H9 (cell line): Measurements from ENCODE around the gene DERL2. TPM values are rescaled to one million over a fixed set of nuclear protein-coding genes. Genes with fewer than 3 reads are reported as not detected.

ENCODE experiments used
- DNase-seq: peaks from one replicate; pipeline ENCODE4 v3.0.0-alpha.2; 2017
- H2AFZ ChIP-seq: one replicate; pipeline ENCODE4 v1.6.1; 2013; ENCODE audit warnings: mild to moderate bottlenecking, low read length, control low read depth, moderate library complexity
- H2AK5ac ChIP-seq: 2 replicates; pipeline ENCODE4 v1.6.1; 2013; ENCODE audit warnings: low read length, control low read depth, mixed read lengths; ENCODE audit not compliant: insufficient read length
- H2BK120ac ChIP-seq: one replicate; pipeline ENCODE4 v1.6.1; 2013; ENCODE audit warnings: low read depth, mild to moderate bottlenecking, low read length, control low read depth, inconsistent platforms; ENCODE audit not compliant: poor library complexity, severe bottlenecking
- H2BK12ac ChIP-seq: 2 replicates; pipeline ENCODE4 v1.6.1; 2013; ENCODE audit warnings: low read length, control low read depth, mixed read lengths, low read depth; ENCODE audit not compliant: insufficient read length
- H2BK15ac ChIP-seq: 2 replicates; pipeline ENCODE4 v1.6.1; 2013; ENCODE audit warnings: low read depth, low read length, control low read depth
- H2BK20ac ChIP-seq: one replicate; pipeline ENCODE4 v1.6.1; 2013; ENCODE audit warnings: low read depth, mild to moderate bottlenecking, low read length, control low read depth, inconsistent platforms; ENCODE audit not compliant: poor library complexity, severe bottlenecking
- H2BK5ac ChIP-seq: 2 replicates; pipeline ENCODE4 v1.6.1; 2013; ENCODE audit warnings: low read length, control low read depth, mixed read lengths; ENCODE audit not compliant: insufficient read length
- H3K14ac ChIP-seq: 2 replicates; pipeline ENCODE4 v1.6.1; 2013; ENCODE audit warnings: low read length, control low read depth; ENCODE audit not compliant: insufficient read depth
- H3K18ac ChIP-seq: 2 replicates; pipeline ENCODE4 v1.6.1; 2013; ENCODE audit warnings: low read depth, mild to moderate bottlenecking, mixed read lengths, low read length, control low read depth; ENCODE audit not compliant: insufficient read length
- H3K23ac ChIP-seq: 2 replicates; pipeline ENCODE4 v1.6.1; 2013; ENCODE audit warnings: low read length, control low read depth, mixed read lengths, low read depth; ENCODE audit not compliant: insufficient read length
- H3K23me2 ChIP-seq: 2 replicates; pipeline ENCODE4 v1.6.1; 2013; ENCODE audit warnings: low read depth, mild to moderate bottlenecking, mixed read lengths, low read length, control low read depth; ENCODE audit not compliant: insufficient read length, poor library complexity, severe bottlenecking
- H3K27ac ChIP-seq: 2 replicates; pipeline ENCODE4 v1.5.1; 2013; ENCODE audit warnings: low read length, control low read depth, mixed read lengths, low read depth; ENCODE audit not compliant: insufficient read length
- H3K27me3 ChIP-seq: 2 replicates; pipeline ENCODE4 v1.6.1; 2013; ENCODE audit warnings: low read length, control low read depth, inconsistent platforms; ENCODE audit not compliant: insufficient read depth
- H3K4ac ChIP-seq: 2 replicates; pipeline ENCODE4 v1.6.1; 2013; ENCODE audit warnings: low read depth, mild to moderate bottlenecking, control low read depth, inconsistent platforms, low read length, moderate library complexity
- H3K4me1 ChIP-seq: 2 replicates; pipeline ENCODE4 v1.6.1; 2013; ENCODE audit warnings: low read length, control low read depth, inconsistent platforms; ENCODE audit not compliant: insufficient read depth
- H3K4me2 ChIP-seq: 2 replicates; pipeline ENCODE4 v1.6.1; 2013; ENCODE audit warnings: low read length, control low read depth, mixed read lengths; ENCODE audit not compliant: insufficient read length, insufficient read depth
- H3K56ac ChIP-seq: 2 replicates; pipeline ENCODE4 v1.6.1; 2013; ENCODE audit warnings: low read depth, mild to moderate bottlenecking, mixed read lengths, low read length, control low read depth; ENCODE audit not compliant: insufficient read length
- H3K79me1 ChIP-seq: 2 replicates; pipeline ENCODE4 v1.6.1; 2013; ENCODE audit warnings: low read depth, mild to moderate bottlenecking, moderate library complexity, low read length, control low read depth, inconsistent platforms; ENCODE audit not compliant: insufficient read depth, poor library complexity, severe bottlenecking
- H3K79me2 ChIP-seq: 2 replicates; pipeline ENCODE4 v1.6.1; 2013; ENCODE audit warnings: low read length, control low read depth, inconsistent platforms; ENCODE audit not compliant: insufficient read depth
- H3K9ac ChIP-seq: 2 replicates; pipeline ENCODE4 v1.6.1; 2013; ENCODE audit warnings: low read length, control low read depth, mixed read lengths; ENCODE audit not compliant: insufficient read length; ENCODE audit errors: extremely low read depth
- H3K9me3 ChIP-seq: one replicate; pipeline ENCODE4 v1.6.1; 2013; ENCODE audit warnings: low read depth, low read length, inconsistent platforms; ENCODE audit not compliant: control insufficient read depth
- H3T11ph ChIP-seq: one replicate; pipeline ENCODE4 v1.6.1; 2013; ENCODE audit warnings: mild to moderate bottlenecking, low read length, control low read depth, inconsistent platforms
- H4K20me1 ChIP-seq: one replicate; pipeline ENCODE4 v1.6.1; 2013; ENCODE audit not compliant: control insufficient read depth, insufficient read length, insufficient read depth
- H4K5ac ChIP-seq: 2 replicates; pipeline ENCODE4 v1.6.1; 2013; ENCODE audit warnings: low read depth, mild to moderate bottlenecking, mixed read lengths, low read length, control low read depth; ENCODE audit not compliant: insufficient read length
- H4K8ac ChIP-seq: replicated peaks from 2 replicates; pipeline ENCODE4 v1.6.1; 2013; ENCODE audit warnings: low read length, control low read depth, mixed read lengths, low read depth; ENCODE audit not compliant: insufficient read length
- H4K91ac ChIP-seq: 2 replicates; pipeline ENCODE4 v1.6.1; 2013; ENCODE audit warnings: low read depth, mild to moderate bottlenecking, moderate library complexity, mixed read lengths, low read length, control low read depth; ENCODE audit not compliant: insufficient read length
- H3K27ac Mint-ChIP-seq, 3 experiments: 2 replicates in 2 of 3; 3 replicates in 1 of 3; pipeline ENCODE4 v1.8.0; 2020 to 2021; ENCODE audit warnings: mixed read lengths in 3 of 3, mild to moderate bottlenecking in 1 of 3, moderate library complexity in 1 of 3
- H3K27me3 Mint-ChIP-seq: 2 replicates; pipeline ENCODE4 v1.8.0; 2021; ENCODE audit warnings: low read depth, mild to moderate bottlenecking, moderate library complexity, mixed read lengths
- H3K36me3 Mint-ChIP-seq, 3 experiments: 2 replicates in 2 of 3; 3 replicates in 1 of 3; pipeline ENCODE4 v1.8.0; 2020 to 2021; ENCODE audit warnings: low read depth in 3 of 3, mixed read lengths in 3 of 3; ENCODE audit not compliant: insufficient read depth in 1 of 3
- H3K4me1 Mint-ChIP-seq, 2 experiments: 2 replicates each; pipeline ENCODE4 v1.8.0; 2020; ENCODE audit warnings: mixed read lengths in 2 of 2
- H3K4me3 Mint-ChIP-seq, 2 experiments: 2 replicates in 1 of 2; 3 replicates in 1 of 2; pipeline ENCODE4 v1.8.0; 2020 to 2021; ENCODE audit warnings: mild to moderate bottlenecking in 2 of 2, mixed read lengths in 2 of 2, moderate library complexity in 1 of 2
- H3K9me3 Mint-ChIP-seq, 2 experiments: 2 replicates in 1 of 2; 3 replicates in 1 of 2; pipeline ENCODE4 v1.8.0; 2020; ENCODE audit warnings: mild to moderate bottlenecking in 2 of 2, mixed read lengths in 2 of 2, moderate library complexity in 1 of 2
- WGBS: extraction: QIAGEN DNeasy Blood & Tissue Kit; methylation state at CpG from one replicate; pipeline ENCODE4 v1.1.7; 2013; ENCODE audit warnings: missing lambda C conversion rate, low lambda C conversion rate, mixed read lengths; ENCODE audit not compliant: insufficient read length; ENCODE audit errors: extremely low coverage; 5-methylcytosine and 5-hydroxymethylcytosine counted together
- total RNA-seq: library from RNA; stranded (reverse); gene quantifications from 2 replicates; pipeline ENCODE4 v1.2.1, GENCODE V29; 2021
- TF ChIP-seq, protein P1 (sequence below): fragments of 200-600 bp; sonication (generic); conservative IDR thresholded peaks from 3 replicates; pipeline ENCODE4 v1.8.0; 2021; ENCODE audit warnings: antibody characterized with exemption, mild to moderate bottlenecking

DERL2 gene
- total RNA-seq, 1 experiment from 2014 or later, result 83.2 TPM

DNA sequence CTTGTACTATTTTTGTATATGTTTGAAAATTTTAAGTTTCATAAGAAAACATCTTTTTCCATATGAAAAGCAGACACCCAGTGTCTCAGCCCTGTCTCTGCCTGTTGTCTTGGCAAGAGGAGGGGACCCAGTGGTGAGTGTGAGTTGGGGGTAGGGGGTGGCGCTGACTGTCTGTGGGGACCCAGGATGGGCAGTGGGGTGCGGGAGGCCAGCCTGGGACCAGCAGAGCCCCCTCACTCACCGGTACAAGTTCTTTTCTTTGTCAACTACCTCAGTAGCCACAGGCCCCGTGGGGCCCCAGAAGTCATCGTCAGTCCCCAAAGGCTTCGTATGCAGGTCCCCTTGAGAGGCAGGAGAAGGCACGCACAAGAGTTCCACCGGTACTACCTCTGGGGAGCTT lies 46.6 kb upstream of the DERL2 start:
- Histone ChIP-seq H2BK5ac (no peak overlapping the region), H3K4me1 (no peaks in the 10 kb centered on the region), H3K14ac (no peak overlapping the region), H3K18ac (no peak overlapping the region), H3K79me2 (no peaks in the 10 kb centered on the region), H3K56ac (no peak overlapping the region), H4K8ac (no peak overlapping the region), H2BK12ac (no peak overlapping the region), H4K5ac (no peak overlapping the region), H2BK120ac (no peak overlapping the region), H4K91ac (no peak overlapping the region), H3K4ac (no peak overlapping the region), H3K23ac (no peak overlapping the region), H3K9me3 (no peaks in the 10 kb centered on the region), H3K27me3 (no peaks in the 10 kb centered on the region), H2BK15ac (no peak overlapping the region), H3K4me2 (no peak overlapping the region), H3K27ac (no peak overlapping the region), H3K9ac (no peak overlapping the region), H4K20me1 (no peaks in the 10 kb centered on the region), H2AFZ (no peak overlapping the region), H3T11ph (no peak overlapping the region), H2AK5ac (no peak overlapping the region), H3K79me1 (no peaks in the 10 kb centered on the region), H3K23me2 (no peaks in the 10 kb centered on the region), H2BK20ac (no peak overlapping the region)
- Mint-ChIP-seq H3K4me3 (no peak overlapping the region), H3K4me1 (no peaks in the 10 kb centered on the region), H3K27ac (peak overlapping the region in 1 of 3 experiments; percentile 53; a peak in 1 of 7 replicates), H3K9me3 (no peaks in the 10 kb centered on the region), H3K36me3 (no peaks in the 10 kb centered on the region), H3K27me3 (peaks cover 5% of the 10 kb centered on the region)
- DNase-seq, result no peak
- no CpG with 5 or more reads among the region's 8 CpGs for WGBS
- TF ChIP-seq, protein P1, sequence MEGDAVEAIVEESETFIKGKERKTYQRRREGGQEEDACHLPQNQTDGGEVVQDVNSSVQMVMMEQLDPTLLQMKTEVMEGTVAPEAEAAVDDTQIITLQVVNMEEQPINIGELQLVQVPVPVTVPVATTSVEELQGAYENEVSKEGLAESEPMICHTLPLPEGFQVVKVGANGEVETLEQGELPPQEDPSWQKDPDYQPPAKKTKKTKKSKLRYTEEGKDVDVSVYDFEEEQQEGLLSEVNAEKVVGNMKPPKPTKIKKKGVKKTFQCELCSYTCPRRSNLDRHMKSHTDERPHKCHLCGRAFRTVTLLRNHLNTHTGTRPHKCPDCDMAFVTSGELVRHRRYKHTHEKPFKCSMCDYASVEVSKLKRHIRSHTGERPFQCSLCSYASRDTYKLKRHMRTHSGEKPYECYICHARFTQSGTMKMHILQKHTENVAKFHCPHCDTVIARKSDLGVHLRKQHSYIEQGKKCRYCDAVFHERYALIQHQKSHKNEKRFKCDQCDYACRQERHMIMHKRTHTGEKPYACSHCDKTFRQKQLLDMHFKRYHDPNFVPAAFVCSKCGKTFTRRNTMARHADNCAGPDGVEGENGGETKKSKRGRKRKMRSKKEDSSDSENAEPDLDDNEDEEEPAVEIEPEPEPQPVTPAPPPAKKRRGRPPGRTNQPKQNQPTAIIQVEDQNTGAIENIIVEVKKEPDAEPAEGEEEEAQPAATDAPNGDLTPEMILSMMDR, result no peak
